HCT116 (cell line): ENCODE results near the gene HIVEP3.

ENCODE experiments used
- CTCF ChIP-seq, 3 experiments: fragments of 200-600 bp in 1 of 3; sonication (generic) in 1 of 3; IDR thresholded peaks in 2 of 3; conservative IDR thresholded peaks in 1 of 3; 2 replicates each; pipeline ENCODE4 v1.5.1; 2012 to 2017; ENCODE audit warnings: low read depth in 2 of 3, low read length in 2 of 3, antibody characterized with exemption in 1 of 3, borderline replicate concordance in 1 of 3, control low read depth in 1 of 3, mild to moderate bottlenecking in 1 of 3, mixed read lengths in 1 of 3, mixed run types in 1 of 3, moderate library complexity in 1 of 3; ENCODE audit not compliant: insufficient read depth in 1 of 3
- EZH2 ChIP-seq: fragments of 200-600 bp; sonication (generic); IDR thresholded peaks from 2 replicates; pipeline ENCODE4 v1.6.1; 2017; ENCODE audit warnings: antibody characterized with exemption, mixed run types
- EZH2phosphoT487 ChIP-seq: fragments of 200-600 bp; IDR thresholded peaks from 2 replicates; pipeline ENCODE4 v1.6.1; 2018; ENCODE audit warnings: antibody characterized with exemption, borderline replicate concordance
- REST ChIP-seq: IDR thresholded peaks from 2 replicates; pipeline ENCODE4 v1.6.1; 2012; ENCODE audit warnings: low read depth
- TCF7L2 ChIP-seq: IDR thresholded peaks from 2 replicates; pipeline ENCODE4 v1.7.0; 2011; ENCODE audit warnings: borderline replicate concordance, inconsistent platforms; ENCODE audit not compliant: insufficient read depth, insufficient read length; ENCODE audit errors: extremely low read depth
- YY1 ChIP-seq: IDR thresholded peaks from 2 replicates; pipeline ENCODE4 v1.6.1; 2011; ENCODE audit warnings: low read length, low read depth, moderate library complexity, mild to moderate bottlenecking; ENCODE audit not compliant: insufficient replicate concordance; ENCODE audit errors: extremely low read depth
- ZBTB33 ChIP-seq: IDR thresholded peaks from 2 replicates; pipeline ENCODE4 v1.6.1; 2011; ENCODE audit warnings: mild to moderate bottlenecking, low read length, moderate library complexity; ENCODE audit not compliant: insufficient replicate concordance; ENCODE audit errors: extremely low read depth
- TF ChIP-seq, protein P1 (sequence below): IDR thresholded peaks from 2 replicates; pipeline ENCODE4 v1.6.1; 2012

DNA sequence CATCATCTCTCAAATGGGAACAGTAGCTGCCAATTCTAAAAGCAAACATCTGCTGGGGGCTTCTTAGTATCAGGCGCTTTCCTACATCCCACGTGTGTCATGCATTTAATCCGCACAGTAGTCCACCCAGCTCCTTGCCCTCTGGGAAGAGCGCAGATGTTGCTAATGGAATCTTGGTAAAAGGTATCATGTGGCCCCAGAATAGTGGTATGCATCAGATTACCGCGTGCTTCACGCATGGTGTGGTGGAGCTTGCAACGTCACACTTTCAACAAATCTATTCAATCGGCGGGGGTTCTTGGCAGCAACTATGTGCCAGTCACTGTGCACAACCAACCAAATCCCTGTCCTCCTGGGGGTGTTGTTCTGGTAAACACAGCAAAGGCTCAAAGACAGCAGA, 141.0 kb downstream of the HIVEP3 start:
- TF ChIP-seq EZH2 (no peak), YY1 (no peak), CTCF (IDR thresholded peaks at IDR 0.05 in 2 of 3, conservative IDR thresholded peaks at IDR 0.05 in 1 of 3; ENCODE audit: borderline replicate concordance in 1 of 3, insufficient read depth in 1 of 3, low read depth in 2 of 3, low read length in 2 of 3) (no peak), ZBTB33 (no peak), EZH2phosphoT487 (no peak), REST (no peak), TCF7L2 (no peak)
- TF ChIP-seq, protein P1, sequence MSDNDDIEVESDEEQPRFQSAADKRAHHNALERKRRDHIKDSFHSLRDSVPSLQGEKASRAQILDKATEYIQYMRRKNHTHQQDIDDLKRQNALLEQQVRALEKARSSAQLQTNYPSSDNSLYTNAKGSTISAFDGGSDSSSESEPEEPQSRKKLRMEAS = no peak
